Measurements from ENCODE around the gene CSF2RB. TPM values are rescaled to one million over a fixed set of nuclear protein-coding genes. Genes with fewer than 3 reads are reported as not detected.

Gene CSF2RB
- total and polyA plus RNA-seq, 10 of the 15 experiments (the other 5 are each of a cell fraction or from before 2014, with no cell fraction given), result 0.82 to 12.5 (median 5.4) TPM

- no peak for ATAC-seq
- intact Hi-C loops (cut with micrococcal nuclease; ENCODE audit: unreplicated experiment), result no loop called here
- CTCF ChIA-PET, result interaction anchor here (0.6 to 2.8 kb wide), 5 partner anchors 12 to 200 kb away, joined by 3 to 10 read pairs (median 4); no protein-coding TSS in a partner anchor
- in situ Hi-C loops (cut with MboI), result no loop called here
- peaks cover 1% of the 10 kb centered on the region; the same call in 2 of the 3 replicates for H3K9me3 ChIP-seq (replicated peaks; ENCODE audit: control insufficient read depth, insufficient read depth, low read length)
- DNase-seq (ENCODE audit: low read depth, low spot score), result no peak
- no peak overlapping the region for H3K9ac ChIP-seq (ENCODE audit: control insufficient read depth, insufficient read depth, low read length)
- no peak overlapping the region for H3K4me2 ChIP-seq (ENCODE audit: control insufficient read depth, insufficient read depth)
- no peaks in the 10 kb centered on the region for H3K36me3 ChIP-seq (ENCODE audit: control insufficient read depth in 2 of 2, insufficient read depth in 2 of 2, low read length in 1 of 2)
- no TSS peak for BruUV-seq (replicated peaks)
- RAD21 ChIA-PET (ENCODE audit: unreplicated experiment), result no interaction called here
- H2AFZ ChIP-seq (ENCODE audit: control insufficient read depth, low read depth, low read length), result no peak overlapping the region
- no peak overlapping the region for H3K27ac ChIP-seq (ENCODE audit: control insufficient read depth, insufficient read depth)
- H3K4me3 ChIP-seq, result no peak overlapping the region
- SMC1A ChIA-PET (ENCODE audit: uncharacterized antibody, unreplicated experiment), result interaction anchor here (0.7 to 1.2 kb wide), 2 partner anchors 102 to 106 kb away, joined by 3 read pairs; no protein-coding TSS in a partner anchor
- H4K20me1 ChIP-seq (ENCODE audit: control insufficient read depth, insufficient read depth), result no peaks in the 10 kb centered on the region
- H3K4me1 ChIP-seq (ENCODE audit: control insufficient read depth, insufficient read depth, low read length), result peaks cover 17% of the 10 kb centered on the region
- peaks cover 0 to 3% of the 10 kb centered on the region in 2 experiments; a peak in 2 of 4 replicates for H3K27me3 ChIP-seq (replicated peaks in 1 of 2; ENCODE audit: control insufficient read depth in 2 of 2, insufficient read depth in 2 of 2, low read length in 1 of 2)
- H3K79me2 ChIP-seq (ENCODE audit: control insufficient read depth, insufficient read depth, low read length), result no peaks in the 10 kb centered on the region
- FAIRE-seq, result no peak
- 0% methylated on average over 2 of the region's 2 CpGs for WGBS (ENCODE audit: insufficient coverage, insufficient replicate concordance, low lambda C conversion rate, missing lambda C conversion rate)
- POLR2A ChIA-PET, result no interaction called here
- TF ChIP-seq REST (IDR thresholded peaks at IDR 0.05; ENCODE audit: low read depth, low read length), result no peak
- TF ChIP-seq IKZF2 (IDR thresholded peaks at IDR 0.05), result no peak
- no peak for TF ChIP-seq HDAC6 (IDR thresholded peaks at IDR 0.05; ENCODE audit: unreplicated experiment)
- TF ChIP-seq RAD51 (IDR thresholded peaks at IDR 0.05), result no peak
- TF ChIP-seq E2F8 (IDR thresholded peaks at IDR 0.05; ENCODE audit: low read depth, partially characterized antibody), result no peak
- no peak for TF ChIP-seq SUZ12 (IDR thresholded peaks at IDR 0.05; ENCODE audit: unreplicated experiment)
- no peak for TF ChIP-seq RAD21 (IDR thresholded peaks at IDR 0.05; ENCODE audit: insufficient read depth, low read depth, low read length)
- no peak for TF ChIP-seq RFX5 (IDR thresholded peaks at IDR 0.05; ENCODE audit: low read depth, low read length)
- no peak for TF ChIP-seq POLR2AphosphoS5 (IDR thresholded peaks at IDR 0.05; ENCODE audit: low read length)
- TF ChIP-seq NFIC (IDR thresholded peaks at IDR 0.05; ENCODE audit: low read depth, low read length), result no peak
- TF ChIP-seq ESRRA (IDR thresholded peaks at IDR 0.05; ENCODE audit: low read length), result no peak
- TF ChIP-seq PAX8 (IDR thresholded peaks at IDR 0.05), result no peak
- no peak for TF ChIP-seq BCL11A (IDR thresholded peaks at IDR 0.05; ENCODE audit: low read depth, low read length)
- TF ChIP-seq KAT2A (conservative IDR thresholded peaks at IDR 0.05; ENCODE audit: control insufficient read depth, low read depth, low read length), result no peak
- no peak for TF ChIP-seq ZBTB40 (IDR thresholded peaks at IDR 0.05; ENCODE audit: borderline replicate concordance)
These were observed 44.9 kb downstream of the CSF2RB start for GRCh38 chr22:36958366-36958765.

All from GM12878 (cell line).